Mammary epithelial cell (primary cell): ENCODE results near the gene VTN.

Experiments used
- CTCF ChIP-seq, 2 donors: IDR thresholded peaks in 1 of 2; conservative IDR thresholded peaks in 1 of 2; 2 replicates each; pipeline ENCODE4 v1.5.1; 2011 to 2012; ENCODE audit warnings: inconsistent platforms in 2 of 2, low read length in 2 of 2, mild to moderate bottlenecking in 2 of 2, control low read depth in 1 of 2, low read depth in 1 of 2; ENCODE audit not compliant: insufficient read depth in 1 of 2; ENCODE audit errors: extremely low read depth in 1 of 2
- EZH2 ChIP-seq: IDR thresholded peaks from 2 replicates; pipeline ENCODE4 v1.6.1; 2012; ENCODE audit warnings: low read length, inconsistent platforms, borderline replicate concordance

GRCh38 chr17:28372203-28372944 is 2.3 kb upstream of the VTN start:
- TF ChIP-seq CTCF (conservative IDR thresholded peaks at IDR 0.05 in 1 of 2, IDR thresholded peaks at IDR 0.05 in 1 of 2; ENCODE audit: extremely low read depth in 1 of 2, insufficient read depth in 1 of 2, low read depth in 1 of 2, low read length in 2 of 2) = no peak
- no peak for TF ChIP-seq EZH2
